ENCODE results near the gene TTC21B. TPM values are rescaled to one million over a fixed set of nuclear protein-coding genes. Genes with fewer than 3 reads are reported as not detected.
"Not testable (repeated sequence)": the region's sequence is repeated elsewhere in the genome, so short reads cannot be mapped to it uniquely, and the experiment has no call there.

TTC21B gene
- polyA plus RNA-seq, result 5.5 TPM

DNA sequence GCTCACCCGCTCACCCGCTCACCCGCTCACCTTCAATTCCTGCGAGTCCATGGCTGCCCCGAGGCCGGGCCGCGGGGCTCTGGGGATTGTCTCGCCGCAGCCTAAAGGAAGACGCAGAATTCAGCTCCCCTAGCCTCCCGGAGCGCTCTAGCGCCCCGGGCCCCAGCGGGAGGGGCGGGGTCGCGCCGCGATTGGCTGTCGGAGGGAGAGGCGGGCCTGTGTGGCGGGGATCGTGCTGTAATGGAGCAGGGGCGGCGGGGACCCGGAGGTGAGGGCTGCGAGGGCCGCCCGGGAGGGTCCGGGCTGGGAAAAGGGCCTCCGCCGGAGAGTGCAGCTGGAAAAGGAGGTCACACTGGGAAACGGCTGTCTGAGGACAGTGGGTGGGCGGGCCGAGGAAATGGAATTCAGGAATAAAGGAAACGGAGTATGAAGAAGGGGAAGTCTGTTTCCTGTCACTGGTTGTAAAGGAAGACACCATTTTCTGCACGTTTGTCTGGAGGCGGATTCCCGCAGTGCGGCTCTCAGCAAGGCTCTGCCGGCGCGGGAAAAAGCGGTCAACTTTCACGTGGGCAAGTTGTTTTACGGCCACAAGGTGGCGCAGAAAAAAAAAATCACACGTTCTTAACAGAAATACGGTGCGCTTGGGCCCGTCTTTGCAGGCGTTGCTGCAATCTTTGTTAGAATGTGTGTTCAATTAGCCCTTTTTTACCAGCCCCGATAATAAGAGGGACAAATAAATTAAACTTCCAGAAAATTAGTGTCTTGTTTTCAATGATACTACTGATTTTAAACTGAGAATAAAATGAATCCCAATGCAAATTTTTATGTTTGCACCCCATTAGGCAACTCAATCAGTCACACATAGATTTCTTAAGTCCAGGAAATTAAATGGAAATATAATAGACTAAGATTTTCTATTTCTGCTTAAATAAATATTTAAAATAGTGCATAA lies at the start of gene TTC21B:
Gene TTC21B, minus strand, starts transcription at position 122 of the 952 bp plus-strand sequence. Its CDS starts 71 bp downstream, at position 51.
- H3K4me3 Mint-ChIP-seq, result no peak within 1 kb of the TSS
- no peaks in the 10 kb centered on the region for H3K27me3 Mint-ChIP-seq
- no peaks in the 10 kb centered on the region for H3K36me3 Mint-ChIP-seq
- no peaks in the 10 kb centered on the region for H3K9me3 Mint-ChIP-seq
- H3K4me1 Mint-ChIP-seq, result peaks cover 2 to 11% (median 6%) of the 10 kb centered on the region in 3 donors
- H3K27ac Mint-ChIP-seq, result peak within 1 kb of the TSS in 1 of 3 donors; percentile 64

- H3K9me3 Mint-ChIP-seq, result no peaks in the 10 kb centered on the region
- H3K36me3 Mint-ChIP-seq, result no peaks in the 10 kb centered on the region
- H3K4me1 Mint-ChIP-seq, result no peaks in the 10 kb centered on the region
- no peak overlapping the region for H3K4me3 Mint-ChIP-seq
- H3K27ac Mint-ChIP-seq, result no peak overlapping the region
- H3K27me3 Mint-ChIP-seq, result no peaks in the 10 kb centered on the region
These were observed 46.8 kb upstream of the TTC21B start for GRCh38 chr2:166000401-166000800.

- Mint-ChIP-seq H3K4me1 (no peaks in the 10 kb centered on the region), H3K36me3 (no peaks in the 10 kb centered on the region), H3K27me3 (peaks cover 2% of the 10 kb centered on the region), H3K4me3 (no peak overlapping the region), H3K27ac (no peak overlapping the region), H3K9me3 (no peaks in the 10 kb centered on the region)
These were observed 37.3 kb upstream of the TTC21B start for GRCh38 chr2:165990846-165991245.

GRCh38 chr2:165989851-165990250 lies 36.3 kb upstream of the TTC21B start:
- Mint-ChIP-seq H3K4me3 (no peak overlapping the region), H3K4me1 (no peaks in the 10 kb centered on the region), H3K36me3 (no peaks in the 10 kb centered on the region)

GRCh38 chr2:165985120-165985519 lies 31.5 kb upstream of the TTC21B start:
- Mint-ChIP-seq H3K4me1 (no peaks in the 10 kb centered on the region), H3K36me3 (peaks cover 2% of the 10 kb centered on the region), H3K27me3 (peaks cover 11% of the 10 kb centered on the region), H3K27ac (no peak overlapping the region), H3K4me3 (no peak overlapping the region), H3K9me3 (peaks cover 0 to 3% (median 0%) of the 10 kb centered on the region in 3 donors)

More at GRCh38 chr2:165989851-165990250, 36.3 kb upstream of the TTC21B start:
- Mint-ChIP-seq H3K27me3 (peaks cover 4% of the 10 kb centered on the region), H3K27ac (no peak overlapping the region), H3K9me3 (peaks cover 0 to 3% (median 0%) of the 10 kb centered on the region in 3 donors)

GRCh38 chr2:165972161-165972560 lies 18.6 kb upstream of the TTC21B start:
- peaks cover 11% of the 10 kb centered on the region for H3K27me3 Mint-ChIP-seq
- H3K4me1 Mint-ChIP-seq, H3K9me3 Mint-ChIP-seq, H3K36me3 Mint-ChIP-seq, H3K27ac Mint-ChIP-seq, H3K4me3 Mint-ChIP-seq: not testable (repeated sequence)

GRCh38 chr2:165970663-165971062 lies 17.1 kb upstream of the TTC21B start:
- Mint-ChIP-seq H3K27ac (no peak overlapping the region), H3K4me3 (peak overlapping the region in 1 of 4 donors; percentile 5), H3K4me1 (no peaks in the 10 kb centered on the region), H3K36me3 (no peaks in the 10 kb centered on the region), H3K9me3 (no peaks in the 10 kb centered on the region), H3K27me3 (peaks cover 13% of the 10 kb centered on the region)

DNA sequence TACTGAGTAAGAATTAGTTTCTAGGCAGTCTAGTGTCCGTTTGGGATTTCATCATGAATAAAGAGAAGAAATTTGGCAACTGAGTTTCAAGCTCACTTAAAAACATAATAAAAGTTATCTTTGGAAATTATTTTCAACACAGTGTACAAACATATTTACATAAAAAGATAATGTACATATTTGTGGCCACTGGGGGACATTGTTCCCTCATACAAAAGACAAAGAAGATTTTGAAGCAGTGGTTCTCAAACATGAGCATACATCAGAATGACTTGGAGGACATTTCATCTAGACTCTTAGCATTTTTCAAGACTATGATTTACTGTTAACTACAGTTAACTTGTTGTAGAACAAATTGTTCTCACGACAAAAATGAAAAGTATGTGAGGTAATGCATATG lies 15.7 kb upstream of the TTC21B start:
- Mint-ChIP-seq H3K36me3 (no peaks in the 10 kb centered on the region), H3K27me3 (peaks cover 13% of the 10 kb centered on the region), H3K9me3 (no peaks in the 10 kb centered on the region), H3K27ac (no peak overlapping the region), H3K4me1 (no peaks in the 10 kb centered on the region), H3K4me3 (no peak overlapping the region)

- H3K27ac Mint-ChIP-seq, result no peak overlapping the region
- H3K9me3 Mint-ChIP-seq, result no peaks in the 10 kb centered on the region
- peaks cover 12% of the 10 kb centered on the region for H3K27me3 Mint-ChIP-seq
- no peaks in the 10 kb centered on the region for H3K36me3 Mint-ChIP-seq
- H3K4me3 Mint-ChIP-seq, result no peak overlapping the region
- H3K4me1 Mint-ChIP-seq, result no peaks in the 10 kb centered on the region
These were observed 14.2 kb upstream of the TTC21B start for GRCh38 chr2:165967746-165968145.

DNA sequence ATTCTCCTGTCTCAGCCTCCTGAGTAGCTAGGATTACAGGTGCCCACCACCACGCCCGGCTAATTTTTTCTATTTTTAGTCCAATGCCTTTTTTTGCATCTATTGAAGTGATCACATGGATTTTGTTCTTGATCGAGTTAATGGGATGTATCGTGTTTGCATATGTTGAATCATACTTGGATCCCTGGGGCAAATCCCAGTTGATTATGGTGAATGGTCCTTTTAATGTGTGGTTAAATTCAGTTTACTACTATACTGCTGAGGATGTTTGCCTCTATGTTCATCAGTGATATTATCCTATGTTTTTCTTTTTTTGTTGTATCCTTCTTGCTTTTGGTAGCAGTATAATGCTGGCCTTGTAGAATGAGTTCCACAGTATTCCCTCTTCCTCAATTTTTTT lies 8.2 kb upstream of the TTC21B start:
- H3K27me3 Mint-ChIP-seq, result no peaks in the 10 kb centered on the region
- H3K27ac Mint-ChIP-seq, result no peak overlapping the region
- peaks cover 0 to 4% (median 2%) of the 10 kb centered on the region in 3 donors for H3K4me1 Mint-ChIP-seq
- no peaks in the 10 kb centered on the region for H3K9me3 Mint-ChIP-seq
- no peak overlapping the region for H3K4me3 Mint-ChIP-seq
- no peaks in the 10 kb centered on the region for H3K36me3 Mint-ChIP-seq

GRCh38 chr2:165959371-165959770 lies 5.8 kb upstream of the TTC21B start:
- Mint-ChIP-seq H3K27ac (no peak overlapping the region), H3K36me3 (no peaks in the 10 kb centered on the region), H3K9me3 (no peaks in the 10 kb centered on the region), H3K4me3 (no peak overlapping the region), H3K27me3 (no peaks in the 10 kb centered on the region), H3K4me1 (peaks cover 2 to 13% (median 10%) of the 10 kb centered on the region in 3 donors)

GRCh38 chr2:165958313-165958960 lies 4.9 kb upstream of the TTC21B start:
- H3K4me1 Mint-ChIP-seq, result peaks cover 2 to 13% (median 10%) of the 10 kb centered on the region in 3 donors
- no peaks in the 10 kb centered on the region for H3K27me3 Mint-ChIP-seq
- no peak overlapping the region for H3K27ac Mint-ChIP-seq
- H3K36me3 Mint-ChIP-seq, result no peaks in the 10 kb centered on the region
- no peaks in the 10 kb centered on the region for H3K9me3 Mint-ChIP-seq
- no peak overlapping the region for H3K4me3 Mint-ChIP-seq

DNA sequence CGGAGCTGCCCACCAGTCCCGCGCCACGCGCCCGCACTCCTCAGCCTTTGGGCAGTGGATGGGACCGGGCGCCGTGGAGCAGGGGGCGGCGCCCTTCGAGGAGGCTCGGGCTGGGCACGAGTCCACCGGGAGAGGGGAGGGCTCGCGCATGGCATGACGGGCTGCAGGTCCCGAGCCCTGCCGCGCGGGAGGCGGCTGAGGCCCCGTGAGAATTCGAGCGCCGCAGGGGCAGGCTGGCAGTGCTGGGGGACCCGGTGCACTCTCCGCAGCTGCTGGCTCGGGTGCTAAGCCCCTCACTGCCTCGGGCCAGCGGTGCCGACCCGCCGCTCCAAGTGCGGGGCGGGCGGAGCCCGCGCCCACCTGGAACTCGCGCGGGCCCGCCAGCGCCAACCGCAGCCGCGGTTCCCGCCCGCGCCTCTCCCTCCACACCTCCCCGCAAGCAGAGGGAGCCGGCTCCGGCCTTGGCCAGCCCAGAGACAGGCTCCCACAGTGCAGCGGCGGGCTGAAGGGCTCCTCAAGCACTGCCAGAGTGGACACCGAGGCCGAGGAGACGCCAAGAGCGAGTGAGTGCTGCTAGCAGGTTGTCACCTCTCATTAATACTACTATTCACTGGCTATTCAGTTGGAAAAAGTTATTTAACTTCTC lies 3.6 kb upstream of the TTC21B start:
- no peaks in the 10 kb centered on the region for H3K27me3 Mint-ChIP-seq
- H3K4me1 Mint-ChIP-seq, result peaks cover 2 to 13% (median 10%) of the 10 kb centered on the region in 3 donors
- H3K36me3 Mint-ChIP-seq, result no peaks in the 10 kb centered on the region
- no peak overlapping the region for H3K27ac Mint-ChIP-seq
- no peak overlapping the region for H3K4me3 Mint-ChIP-seq
- H3K9me3 Mint-ChIP-seq, result no peaks in the 10 kb centered on the region

- H3K36me3 Mint-ChIP-seq, result no peaks in the 10 kb centered on the region
These were observed 296 bp downstream of the TTC21B start for GRCh38 chr2:165953306-165953654.

DNA sequence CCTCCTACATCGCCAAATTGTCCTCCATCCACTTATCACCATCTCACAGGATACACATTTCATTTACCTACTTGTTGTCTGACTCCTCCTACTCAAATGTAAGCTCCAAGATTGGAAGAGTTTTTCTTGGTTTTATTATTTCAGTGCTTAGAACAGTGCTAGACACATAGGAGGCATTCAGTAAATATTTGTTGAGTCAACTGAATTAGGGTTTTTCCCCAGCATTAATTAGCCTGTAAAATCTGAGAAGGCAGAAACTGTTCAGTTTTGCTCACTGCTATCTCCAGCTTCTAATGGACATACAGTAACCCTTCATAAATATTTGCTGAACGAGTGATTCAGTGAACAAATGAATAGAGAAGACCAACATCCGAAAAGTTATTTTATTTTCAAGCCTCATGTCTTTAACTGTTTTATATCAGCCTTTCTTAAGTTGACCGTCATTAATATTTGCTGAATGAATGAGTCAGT lies 800 bp downstream of the TTC21B start:
- Mint-ChIP-seq H3K36me3 (no peaks in the 10 kb centered on the region), H3K4me3 (no peak overlapping the region), H3K9me3 (no peaks in the 10 kb centered on the region), H3K27ac (no peak overlapping the region), H3K27me3 (no peaks in the 10 kb centered on the region), H3K4me1 (peaks cover 2 to 11% (median 6%) of the 10 kb centered on the region in 3 donors)

More at GRCh38 chr2:165953306-165953654, 296 bp downstream of the TTC21B start:
- Mint-ChIP-seq H3K4me1 (peaks cover 2 to 11% (median 6%) of the 10 kb centered on the region in 3 donors), H3K9me3 (no peaks in the 10 kb centered on the region), H3K27me3 (no peaks in the 10 kb centered on the region), H3K27ac (no peak overlapping the region), H3K4me3 (no peak overlapping the region)
